Activated gamma-delta T cell (primary cell): Measurements from ENCODE around the gene CPEB3.

Experiments
- DNase-seq: peaks from one replicate; lab custom pipeline; 2025; lab: John Stamatoyannopoulos, UW

CPEB3 gene

GRCh38 chr10:92213049-92213448 is 77.8 kb downstream of the CPEB3 start:
- DNase-seq: no peak

- DNase-seq: no peak
Measured at GRCh38 chr10:92208736-92209135, 82.1 kb downstream of the CPEB3 start.

- DNase-seq: no peak
Measured at GRCh38 chr10:92208157-92208720, 82.6 kb downstream of the CPEB3 start.

- DNase-seq: no peak
Measured at GRCh38 chr10:92207061-92207460, 83.8 kb downstream of the CPEB3 start.

- DNase-seq: no peak
Measured at GRCh38 chr10:92203919-92204623, 86.8 kb downstream of the CPEB3 start.

GRCh38 chr10:92202536-92202935 is 88.3 kb downstream of the CPEB3 start:
- DNase-seq: no peak

- DNase-seq: no peak
Measured at GRCh38 chr10:92200564-92200963, 90.3 kb downstream of the CPEB3 start.

- no peak for DNase-seq
Measured at GRCh38 chr10:92187101-92187500, 103.8 kb downstream of the CPEB3 start.

- DNase-seq: no peak
Measured at GRCh38 chr10:92184977-92185376, 105.9 kb downstream of the CPEB3 start.

GRCh38 chr10:92183199-92183598 is 107.7 kb downstream of the CPEB3 start:
- no peak for DNase-seq

- DNase-seq: no peak
Measured at GRCh38 chr10:92181575-92181974, 109.3 kb downstream of the CPEB3 start.

- DNase-seq: no peak
Measured at GRCh38 chr10:92180399-92180798, 110.5 kb downstream of the CPEB3 start.

- no peak for DNase-seq
Measured at GRCh38 chr10:92177546-92177945, 113.3 kb downstream of the CPEB3 start.

- DNase-seq: no peak
Measured at GRCh38 chr10:92175164-92175563, 115.7 kb downstream of the CPEB3 start.

GRCh38 chr10:92173996-92174395 is 116.9 kb downstream of the CPEB3 start:
- DNase-seq: no peak

GRCh38 chr10:92164036-92164696 is 126.7 kb downstream of the CPEB3 start:
- no peak for DNase-seq

- DNase-seq: no peak
Measured at GRCh38 chr10:92162541-92162940, 128.3 kb downstream of the CPEB3 start.

- DNase-seq: no peak
Measured at GRCh38 chr10:92156874-92157773, 133.8 kb downstream of the CPEB3 start.

- DNase-seq: no peak
Measured at GRCh38 chr10:92150823-92151222, 140.1 kb downstream of the CPEB3 start.

GRCh38 chr10:92149261-92149660 is 141.6 kb downstream of the CPEB3 start:
- no peak for DNase-seq

GRCh38 chr10:92146781-92147180 is 144.1 kb downstream of the CPEB3 start:
- DNase-seq: no peak

GRCh38 chr10:92146107-92146506 is 144.8 kb downstream of the CPEB3 start:
- DNase-seq: no peak
